Trophoblast cell (in vitro differentiated cells and primary cell): Measurements from ENCODE around the gene BABAM2.
A peak's percentile ranks its signal among the peaks of the same experiment; 100 is the strongest.

ENCODE experiments used
- DNase-seq, 2 donors: peaks; one replicate each; pipeline ENCODE4 v3.0.0-alpha.2; 2016
- H2AFZ ChIP-seq: 2 replicates; pipeline ENCODE4 v1.6.1; 2013; ENCODE audit warnings: low read length, moderate library complexity, mild to moderate bottlenecking; ENCODE audit not compliant: insufficient read depth, poor library complexity
- H2AK5ac ChIP-seq: 2 replicates; pipeline ENCODE4 v1.6.1; 2013; ENCODE audit warnings: mild to moderate bottlenecking, low read length
- H2BK120ac ChIP-seq: 2 replicates; pipeline ENCODE4 v1.6.1; 2013; ENCODE audit warnings: low read length, mild to moderate bottlenecking, moderate library complexity; ENCODE audit not compliant: insufficient read depth, poor library complexity
- H2BK12ac ChIP-seq: 2 replicates; pipeline ENCODE4 v1.6.1; 2013; ENCODE audit warnings: mild to moderate bottlenecking, low read length, moderate library complexity
- H2BK5ac ChIP-seq: 2 replicates; pipeline ENCODE4 v1.6.1; 2013; ENCODE audit warnings: low read length, low read depth, moderate library complexity, mild to moderate bottlenecking; ENCODE audit not compliant: poor library complexity
- H3K14ac ChIP-seq: 2 replicates; pipeline ENCODE4 v1.6.1; 2013; ENCODE audit warnings: mild to moderate bottlenecking, low read length
- H3K18ac ChIP-seq: 2 replicates; pipeline ENCODE4 v1.6.1; 2013; ENCODE audit warnings: mild to moderate bottlenecking, low read length
- H3K23ac ChIP-seq: 2 replicates; pipeline ENCODE4 v1.6.1; 2013; ENCODE audit warnings: low read length
- H3K27ac ChIP-seq: 2 replicates; pipeline ENCODE4 v1.5.1; 2013; ENCODE audit warnings: low read depth, mild to moderate bottlenecking, inconsistent platforms, low read length, moderate library complexity
- H3K27me3 ChIP-seq: 2 replicates; pipeline ENCODE4 v1.6.1; 2013; ENCODE audit warnings: inconsistent platforms, mild to moderate bottlenecking, low read length, moderate library complexity; ENCODE audit not compliant: insufficient read depth
- H3K36me3 ChIP-seq, 2 experiments: 1 replicate in 1 of 2; 2 replicates in 1 of 2; pipeline ENCODE4 v1.6.1; 2013; ENCODE audit warnings: low read length in 2 of 2, mild to moderate bottlenecking in 2 of 2, moderate library complexity in 1 of 2; ENCODE audit not compliant: insufficient read depth in 2 of 2, control insufficient read depth in 1 of 2
- H3K4ac ChIP-seq: 2 replicates; pipeline ENCODE4 v1.6.1; 2013; ENCODE audit warnings: low read depth, mild to moderate bottlenecking, low read length, moderate library complexity
- H3K4me1 ChIP-seq, 2 experiments: 1 replicate in 1 of 2; 2 replicates in 1 of 2; pipeline ENCODE4 v1.6.1; 2013; ENCODE audit warnings: low read length in 2 of 2, mild to moderate bottlenecking in 2 of 2, moderate library complexity in 1 of 2; ENCODE audit not compliant: insufficient read depth in 2 of 2, control insufficient read depth in 1 of 2
- H3K4me2 ChIP-seq: 2 replicates; pipeline ENCODE4 v1.6.1; 2013; ENCODE audit warnings: inconsistent platforms, mild to moderate bottlenecking, low read length, moderate library complexity
- H3K4me3 ChIP-seq: 2 replicates; pipeline ENCODE4 v1.5.1; 2013; ENCODE audit warnings: mild to moderate bottlenecking, low read depth, low read length, inconsistent platforms
- H3K79me1 ChIP-seq: one replicate; pipeline ENCODE4 v1.6.1; 2013; ENCODE audit warnings: low read length
- H3K79me2 ChIP-seq: 2 replicates; pipeline ENCODE4 v1.6.1; 2013; ENCODE audit warnings: low read length, mild to moderate bottlenecking; ENCODE audit not compliant: control insufficient read depth, insufficient read depth, poor library complexity
- H3K9ac ChIP-seq: 2 replicates; pipeline ENCODE4 v1.6.1; 2013; ENCODE audit warnings: mild to moderate bottlenecking, low read length
- H3K9me3 ChIP-seq: 2 replicates; pipeline ENCODE4 v1.6.1; 2013; ENCODE audit warnings: low read depth, mild to moderate bottlenecking, control low read depth, inconsistent platforms, low read length; ENCODE audit not compliant: insufficient read depth
- H4K12ac ChIP-seq: 2 replicates; pipeline ENCODE4 v1.6.1; 2013; ENCODE audit warnings: low read depth, mild to moderate bottlenecking, low read length, moderate library complexity
- H4K8ac ChIP-seq: 2 replicates; pipeline ENCODE4 v1.6.1; 2013; ENCODE audit warnings: low read depth, mild to moderate bottlenecking, low read length, moderate library complexity
- H4K91ac ChIP-seq: one replicate; pipeline ENCODE4 v1.6.1; 2013; ENCODE audit warnings: low read depth, mild to moderate bottlenecking, low read length, moderate library complexity
- WGBS: extraction: QIAGEN DNeasy Blood & Tissue Kit; methylation state at CpG from one replicate; pipeline ENCODE4 v1.1.7; 2013; ENCODE audit warnings: missing lambda C conversion rate; ENCODE audit not compliant: insufficient read length, insufficient coverage; ENCODE audit errors: extremely low coverage; 5-methylcytosine and 5-hydroxymethylcytosine counted together

The BABAM2 gene

GRCh38 chr2:28381225-28382180 lies 491.0 kb downstream of the BABAM2 start:
- Histone ChIP-seq H3K9ac (no peak overlapping the region), H3K18ac (no peak overlapping the region), H3K4ac (no peak overlapping the region), H4K12ac (no peak overlapping the region), H4K8ac (no peak overlapping the region), H2BK120ac (no peak overlapping the region), H3K9me3 (no peaks in the 10 kb centered on the region), H2BK12ac (no peak overlapping the region), H3K4me2 (no peak overlapping the region), H3K27ac (no peak overlapping the region), H3K36me3 (no peaks in the 10 kb centered on the region), H3K79me2 (no peaks in the 10 kb centered on the region), H4K91ac (no peak overlapping the region), H3K4me1 (peaks cover 9 to 15% of the 10 kb centered on the region in 2 experiments), H3K14ac (no peak overlapping the region), H3K27me3 (no peaks in the 10 kb centered on the region), H2AK5ac (no peak overlapping the region), H3K4me3 (no peak overlapping the region), H2BK5ac (no peak overlapping the region), H3K23ac (no peak overlapping the region), H2AFZ (no peak overlapping the region), H3K79me1 (peaks cover 3% of the 10 kb centered on the region)
- no CpG with 5 or more reads among the region's 12 CpGs for WGBS
- no peak for DNase-seq

DNA sequence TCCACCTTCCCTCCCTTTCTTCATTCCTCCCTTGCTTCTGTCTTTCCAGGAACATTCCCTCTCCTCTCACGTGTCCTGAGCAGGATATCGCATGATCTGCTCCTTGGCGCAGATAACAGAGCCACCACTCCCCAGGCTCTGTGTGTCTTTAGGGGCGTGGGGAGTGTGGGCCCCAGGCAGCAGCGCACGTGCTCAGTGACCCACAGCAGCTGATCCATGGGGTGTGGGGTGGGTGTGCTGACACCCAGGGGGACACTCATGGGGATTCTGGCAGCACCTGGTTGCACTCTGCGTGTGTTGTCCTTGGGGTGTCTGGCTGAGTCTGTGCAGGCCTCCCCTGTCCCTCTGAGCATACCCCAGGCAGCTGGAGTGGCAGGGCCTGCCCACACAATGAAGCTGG lies 492.2 kb downstream of the BABAM2 start:
- Histone ChIP-seq H2AK5ac (peak overlapping the region; percentile 61), H3K18ac (no peak overlapping the region), H3K23ac (no peak overlapping the region), H2BK120ac (peak overlapping the region; percentile 2), H3K27me3 (no peaks in the 10 kb centered on the region), H2AFZ (no peak overlapping the region), H3K4ac (no peak overlapping the region), H3K4me3 (no peak overlapping the region), H3K27ac (no peak overlapping the region), H4K8ac (no peak overlapping the region), H3K36me3 (no peaks in the 10 kb centered on the region), H3K79me2 (no peaks in the 10 kb centered on the region), H3K9me3 (no peaks in the 10 kb centered on the region), H3K79me1 (peaks cover 8% of the 10 kb centered on the region), H3K9ac (no peak overlapping the region), H4K91ac (peak overlapping the region; percentile 7), H2BK5ac (no peak overlapping the region), H3K14ac (peak overlapping the region; percentile 38), H3K4me1 (peaks cover 16 to 21% of the 10 kb centered on the region in 2 experiments), H2BK12ac (peak overlapping the region; percentile 43), H3K4me2 (no peak overlapping the region), H4K12ac (no peak overlapping the region)
- WGBS: no CpG with 5 or more reads among the region's 7 CpGs
- no peak for DNase-seq

GRCh38 chr2:28387082-28387960 lies 496.8 kb downstream of the BABAM2 start:
- H2BK12ac ChIP-seq: peak overlapping the region; percentile 89
- peak overlapping the region; percentile 82 for H4K91ac ChIP-seq
- H2BK120ac ChIP-seq: peak overlapping the region; percentile 93
- H3K4me3 ChIP-seq: no peak overlapping the region
- peak overlapping the region; percentile 83 for H3K18ac ChIP-seq
- H3K27ac ChIP-seq: peak overlapping the region; percentile 56
- no CpG with 5 or more reads among the region's 6 CpGs for WGBS
- H3K79me2 ChIP-seq: peaks cover 7% of the 10 kb centered on the region
- H4K12ac ChIP-seq: no peak overlapping the region
- no peak overlapping the region for H3K4me2 ChIP-seq
- no peaks in the 10 kb centered on the region for H3K9me3 ChIP-seq
- H3K79me1 ChIP-seq: peaks cover 38% of the 10 kb centered on the region
- no peak overlapping the region for H3K4ac ChIP-seq
- H2BK5ac ChIP-seq: peak overlapping the region; percentile 73
- H3K36me3 ChIP-seq: no peaks in the 10 kb centered on the region
- peak overlapping the region; percentile 39 for H4K8ac ChIP-seq
- H3K27me3 ChIP-seq: no peaks in the 10 kb centered on the region
- H3K23ac ChIP-seq: no peak overlapping the region
- no peak overlapping the region for H2AFZ ChIP-seq
- H2AK5ac ChIP-seq: peak overlapping the region; percentile 56
- peak in 1 of 2 donors; percentile 76 for DNase-seq
- H3K4me1 ChIP-seq: peaks cover 25 to 34% of the 10 kb centered on the region in 2 experiments
- H3K14ac ChIP-seq: peak overlapping the region; percentile 75
- H3K9ac ChIP-seq: no peak overlapping the region
